Activated gamma-delta T cell treated with Interleukin-2 at 50 U/mL for 16 hours (primary cell): ENCODE data around the gene CTNND2.
"Not testable (repeated sequence)": the region's sequence is repeated elsewhere in the genome, so short reads cannot be mapped to it uniquely, and the experiment has no call there.

ENCODE experiments used
- DNase-seq: peaks from one replicate; pipeline ENCODE4 v3.0.0-alpha.2; 2020

CTNND2 gene

DNA sequence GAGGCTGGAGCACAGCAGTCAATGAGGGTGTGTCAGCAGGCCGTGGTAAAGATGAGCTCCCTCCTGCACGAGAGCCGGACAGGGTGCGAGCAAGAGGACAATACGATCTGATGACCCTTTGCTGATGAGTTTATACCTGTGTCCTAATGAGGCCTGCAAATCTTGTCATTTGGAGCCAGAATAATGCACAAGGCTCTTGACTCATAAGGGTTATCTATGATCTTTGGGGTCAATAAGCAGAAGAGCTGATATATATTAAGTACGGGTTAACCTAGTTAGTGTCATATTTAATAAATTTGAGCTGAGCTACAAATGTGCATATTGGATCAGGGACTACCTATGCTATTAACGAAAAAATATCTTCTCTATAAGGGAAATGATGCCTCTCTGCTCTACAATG lies 46.9 kb downstream of the CTNND2 start:
- DNase-seq: no peak

DNA sequence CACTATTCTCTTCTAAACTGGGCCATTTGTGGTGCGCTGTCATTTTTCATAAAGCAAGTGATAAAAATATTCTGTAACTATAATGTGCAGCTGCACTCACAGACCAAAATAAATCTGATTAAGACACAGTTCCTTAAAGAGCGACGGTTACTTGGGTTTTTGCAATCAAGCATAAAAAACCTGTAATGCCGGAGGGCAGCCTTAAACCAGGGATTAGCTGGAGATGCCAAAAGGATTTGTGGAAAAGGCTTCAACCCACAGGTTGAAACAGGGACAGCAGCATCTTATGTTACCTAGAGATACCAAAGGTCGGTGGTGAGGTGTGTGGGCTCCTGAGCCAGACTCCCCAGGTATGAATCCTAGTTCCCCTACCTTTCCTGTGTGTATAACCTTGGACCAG lies 49.3 kb downstream of the CTNND2 start:
- DNase-seq: no peak

DNA sequence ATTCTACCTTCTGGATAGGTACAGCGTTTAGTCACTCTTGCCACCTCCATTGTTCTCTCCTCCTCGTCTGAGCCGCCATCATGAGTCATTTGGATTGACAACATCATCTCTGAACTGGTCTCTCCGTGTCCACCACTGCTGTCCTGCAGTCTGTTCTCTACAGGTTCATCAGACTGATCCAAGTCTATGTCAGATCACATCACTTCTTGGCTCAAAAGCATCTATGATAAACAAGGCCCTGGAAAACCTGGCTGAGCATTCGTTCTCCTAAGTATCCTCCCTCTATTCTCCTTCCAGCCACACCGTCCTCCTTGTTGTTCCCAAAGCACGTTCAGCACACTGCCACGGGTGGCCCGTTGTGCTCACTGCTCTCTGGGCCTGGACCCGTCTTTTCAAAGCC lies 50.5 kb downstream of the CTNND2 start:
- DNase-seq: no peak

DNA sequence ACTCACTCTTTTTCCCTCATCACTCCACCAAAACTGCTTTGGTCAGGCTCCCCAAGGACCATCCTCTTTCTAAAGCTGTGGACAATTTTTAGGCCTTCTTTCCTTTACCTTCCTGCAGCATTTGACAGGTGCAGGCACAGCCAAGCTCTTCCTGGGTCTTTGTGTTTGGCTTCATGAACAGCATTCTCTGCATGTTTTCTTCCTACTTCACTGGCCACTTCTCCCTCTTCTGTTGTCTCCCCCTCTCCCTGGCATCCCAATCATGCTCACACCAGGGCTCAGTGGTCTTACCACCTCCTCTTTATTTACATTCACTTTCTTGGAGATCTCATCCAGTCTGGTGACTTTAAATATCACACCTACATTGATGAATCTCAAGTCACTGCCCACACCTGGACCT lies 51.1 kb downstream of the CTNND2 start:
- DNase-seq: no peak

DNA sequence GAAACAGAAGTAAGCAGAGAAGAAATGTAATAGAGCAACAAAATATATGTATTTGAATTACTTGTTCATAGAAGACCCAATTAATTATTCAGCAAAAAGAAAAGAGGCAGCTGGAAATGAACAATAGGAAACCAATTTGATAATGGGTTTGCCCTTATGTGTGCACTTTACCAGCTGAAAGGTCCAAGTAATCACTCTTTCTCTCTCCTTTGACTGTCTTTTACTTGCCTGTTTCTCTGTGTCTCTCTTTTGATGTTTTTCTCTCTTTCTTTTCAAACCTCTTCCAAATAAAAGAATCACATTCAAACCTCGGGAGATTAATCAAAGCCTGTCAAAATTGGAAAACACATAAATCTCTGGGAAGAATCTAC lies 51.5 kb downstream of the CTNND2 start:
- no peak for DNase-seq

DNA sequence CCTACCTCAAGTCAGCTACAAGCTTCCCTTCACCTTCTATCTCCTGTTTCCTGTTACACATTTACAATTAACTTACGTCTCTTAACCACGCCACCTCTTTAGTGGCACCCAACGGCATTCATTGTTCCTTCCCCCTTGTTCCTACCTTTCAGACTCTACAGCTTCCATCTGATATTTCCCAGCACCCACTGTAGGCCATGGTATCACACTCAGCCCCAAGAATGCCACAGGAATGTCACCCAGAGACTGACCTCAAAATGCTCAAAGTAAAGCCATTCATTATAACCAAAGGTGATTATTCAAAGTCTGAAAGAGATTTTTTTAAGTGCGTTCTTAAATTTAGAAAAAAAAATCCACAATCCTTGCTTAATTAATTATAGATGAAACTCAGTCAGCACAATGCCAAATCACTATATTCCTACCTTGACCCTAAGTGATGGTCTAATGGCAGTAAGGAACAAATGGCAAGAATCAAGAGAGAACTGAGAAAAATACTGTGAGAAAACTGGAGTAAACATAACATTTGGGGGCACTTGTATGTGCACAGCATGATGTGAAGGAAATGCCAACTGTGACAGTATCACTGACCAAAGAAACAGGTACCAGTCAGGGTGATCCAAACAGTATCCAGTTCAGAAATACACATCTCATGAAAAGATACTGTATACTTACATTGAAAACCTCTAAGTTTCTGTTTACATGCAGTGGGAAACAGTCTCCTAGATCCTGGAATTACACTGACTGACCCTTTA lies 52.1 kb downstream of the CTNND2 start:
- DNase-seq: no peak

DNA sequence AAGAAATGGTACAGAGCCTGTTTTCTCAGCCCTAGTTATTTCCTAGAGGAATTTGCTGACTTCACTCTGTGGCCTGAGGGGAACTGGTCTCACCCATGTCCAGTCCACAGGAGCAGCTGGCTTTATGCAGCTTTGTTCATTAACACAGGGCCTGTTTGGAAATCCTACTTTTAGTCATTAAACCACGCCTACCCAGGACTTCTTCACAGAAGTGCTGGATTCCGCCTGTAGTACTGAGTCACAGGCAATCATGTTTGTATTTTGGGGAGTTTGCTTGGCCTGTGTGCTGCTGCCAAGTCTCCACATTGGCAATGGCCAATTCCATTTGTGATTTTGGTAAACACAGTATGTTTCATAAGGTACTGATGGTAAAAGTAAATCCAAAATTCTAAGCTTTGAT lies 52.8 kb downstream of the CTNND2 start:
- no peak for DNase-seq

DNA sequence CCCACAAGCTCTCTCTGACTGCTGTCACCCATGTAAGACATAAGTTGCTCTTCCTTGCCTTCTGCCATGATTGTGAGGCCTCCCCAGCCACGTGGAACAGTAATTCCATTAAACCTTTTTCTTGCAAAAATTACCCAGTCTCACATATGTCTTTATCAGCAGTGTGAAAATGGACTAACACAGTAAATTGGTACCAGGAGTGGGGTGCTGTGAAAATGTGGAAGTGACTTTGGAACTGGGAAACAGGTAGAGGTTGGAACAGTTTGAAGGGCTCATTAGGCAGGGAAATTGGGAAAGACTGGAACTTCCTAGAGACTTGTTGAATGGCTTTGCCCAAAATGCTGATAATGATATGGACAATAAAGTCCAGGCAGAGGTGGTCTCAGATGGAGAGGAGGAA lies 75.7 kb downstream of the CTNND2 start:
- not testable (repeated sequence) for DNase-seq

DNA sequence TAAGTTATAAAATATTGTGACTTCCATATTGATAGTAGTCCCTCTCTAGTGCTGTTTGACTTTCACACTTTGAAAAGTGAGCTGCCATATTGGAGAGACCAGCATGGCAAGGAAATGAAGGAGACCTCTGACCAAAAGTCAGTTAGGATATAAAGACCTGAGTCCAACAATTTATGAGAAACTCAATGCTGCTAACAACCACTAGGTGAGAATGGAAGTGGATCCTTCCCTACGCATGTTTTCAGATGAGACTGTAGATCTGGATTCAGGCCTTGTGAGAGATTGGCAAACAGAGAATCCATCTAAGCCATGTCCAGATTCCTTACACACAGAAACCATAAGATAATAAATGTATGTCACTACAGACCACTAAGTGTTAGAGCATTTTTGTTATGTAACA lies 81.6 kb downstream of the CTNND2 start:
- DNase-seq: no peak

DNA sequence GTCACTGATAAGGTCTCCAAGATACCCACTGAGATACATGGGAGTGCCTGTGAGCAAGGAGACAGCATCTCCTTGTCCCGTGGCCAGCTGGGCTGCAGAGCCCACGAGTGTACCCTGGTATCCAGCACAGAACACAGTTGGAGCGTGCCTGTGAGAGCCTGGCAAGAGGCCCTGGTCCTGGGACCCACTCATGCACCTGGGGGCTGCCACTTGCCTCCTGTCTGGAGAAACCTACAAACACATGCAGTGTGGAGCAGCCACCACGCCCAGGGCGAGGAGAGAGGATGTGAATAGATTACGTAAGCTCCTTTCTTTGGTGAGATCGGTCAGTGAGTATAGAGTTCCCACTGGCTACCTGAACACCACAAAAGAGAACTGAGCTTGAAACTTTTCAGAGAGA lies 88.3 kb downstream of the CTNND2 start:
- DNase-seq: no peak

DNA sequence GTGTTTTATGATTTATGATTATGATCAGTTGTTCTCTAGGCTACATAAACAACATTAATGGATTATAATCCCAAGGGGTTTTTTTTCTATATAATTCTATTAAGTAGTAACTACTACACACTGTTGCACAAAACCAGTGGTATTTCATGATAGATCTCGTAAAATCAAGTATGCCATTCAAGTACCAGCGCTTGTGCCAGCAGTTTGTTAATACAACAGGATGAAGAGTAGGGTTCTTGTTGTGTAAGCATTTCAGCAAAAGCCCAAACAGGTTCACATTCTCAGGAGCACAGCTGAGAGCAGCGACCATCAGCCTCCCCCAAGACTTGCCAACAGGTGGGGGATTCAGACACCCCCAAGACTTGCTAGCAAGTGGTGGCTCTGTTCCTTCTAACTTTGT lies 88.8 kb downstream of the CTNND2 start:
- no peak for DNase-seq

DNA sequence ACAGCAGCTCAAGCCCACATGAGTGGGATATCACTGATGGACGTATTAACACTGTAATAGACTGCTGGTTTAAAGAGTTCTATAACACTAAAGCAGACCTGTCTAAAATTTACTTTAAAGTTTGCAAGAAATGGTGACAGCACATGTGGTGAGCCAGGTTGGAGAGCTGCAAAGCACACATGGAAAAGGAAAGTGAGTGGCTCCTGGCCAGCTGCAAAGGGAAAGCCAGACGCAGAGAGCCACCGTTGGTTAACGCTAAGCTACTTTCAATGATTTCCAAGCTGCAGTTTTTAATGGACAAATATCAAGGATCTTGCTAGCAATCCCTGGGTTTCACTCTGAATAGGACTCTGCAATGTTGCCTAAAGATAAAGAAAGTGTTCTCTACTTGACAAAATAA lies 89.9 kb downstream of the CTNND2 start:
- no peak for DNase-seq

DNA sequence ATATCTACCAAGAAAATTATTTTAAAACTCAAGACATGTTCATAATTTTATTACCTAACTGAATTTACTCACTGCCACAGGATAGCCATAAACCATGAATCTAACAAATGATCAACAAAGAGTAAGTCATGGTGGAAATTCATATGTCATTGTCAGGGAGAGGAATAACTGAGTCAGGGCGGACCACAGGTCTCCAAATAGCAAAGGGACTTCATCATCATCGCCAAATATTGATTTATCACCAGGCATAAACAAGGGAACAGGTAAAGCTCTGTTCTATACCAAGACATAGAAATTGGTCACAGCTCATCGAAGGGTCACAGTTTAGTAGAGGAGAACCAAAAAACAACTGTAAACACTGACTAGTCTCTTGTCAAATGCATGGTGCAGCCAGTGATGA lies 94.8 kb downstream of the CTNND2 start:
- DNase-seq: no peak

DNA sequence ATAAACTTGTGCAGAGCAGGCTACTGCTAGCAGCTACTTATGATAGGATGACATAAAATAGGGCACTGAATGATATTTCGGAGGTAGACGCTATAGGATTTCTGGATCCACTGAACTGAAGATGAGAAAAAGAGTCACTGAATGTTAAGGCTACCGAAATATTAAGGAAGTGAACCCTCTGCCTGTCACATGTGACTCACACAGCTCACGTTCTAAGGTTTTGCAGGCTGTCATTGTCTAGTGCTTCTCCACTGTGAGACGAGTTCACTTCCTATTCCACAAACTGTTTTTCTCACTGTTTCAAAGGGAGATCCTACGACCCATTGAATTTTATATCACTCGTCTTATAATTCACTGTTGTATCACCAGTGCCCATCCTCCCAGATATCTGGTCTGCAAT lies 100.8 kb downstream of the CTNND2 start:
- DNase-seq: no peak

DNA sequence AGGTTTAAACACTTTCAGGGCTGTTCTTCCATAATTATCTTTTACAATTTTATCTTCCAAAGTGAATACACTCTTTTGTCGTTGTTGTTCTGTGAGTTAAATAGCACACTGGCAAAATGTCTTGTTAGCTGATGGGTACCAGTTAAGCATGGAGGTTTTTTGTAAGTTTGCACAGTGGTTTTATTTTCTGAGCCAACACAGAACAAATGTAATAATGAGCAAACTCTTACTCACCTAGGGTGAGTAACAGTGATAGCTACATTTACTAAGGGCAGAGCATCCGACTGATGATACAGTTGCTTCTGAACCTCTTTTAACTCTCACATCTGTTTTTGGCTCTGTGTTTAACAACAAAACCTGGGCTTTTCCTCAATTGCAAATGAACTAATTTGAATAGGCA lies 103.2 kb downstream of the CTNND2 start:
- DNase-seq: no peak

DNA sequence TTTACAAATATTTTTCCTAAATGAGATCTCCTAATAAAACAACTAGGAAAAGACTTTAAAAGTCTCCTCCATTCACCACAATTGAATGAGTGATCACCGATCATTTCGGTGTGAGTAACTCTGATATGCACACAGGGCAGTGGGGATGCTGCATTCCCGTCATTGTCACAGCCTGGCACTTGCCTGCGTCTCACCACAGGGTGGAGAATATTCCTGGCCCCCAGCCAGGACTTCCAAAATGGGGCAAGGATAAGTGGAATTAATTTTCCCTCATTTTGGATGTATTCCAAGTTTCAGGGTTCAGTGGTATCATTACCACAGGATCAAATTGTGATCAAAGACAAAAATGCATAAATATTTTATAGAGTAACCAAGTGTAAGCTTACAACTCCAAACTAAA lies 107.1 kb downstream of the CTNND2 start:
- no peak for DNase-seq

DNA sequence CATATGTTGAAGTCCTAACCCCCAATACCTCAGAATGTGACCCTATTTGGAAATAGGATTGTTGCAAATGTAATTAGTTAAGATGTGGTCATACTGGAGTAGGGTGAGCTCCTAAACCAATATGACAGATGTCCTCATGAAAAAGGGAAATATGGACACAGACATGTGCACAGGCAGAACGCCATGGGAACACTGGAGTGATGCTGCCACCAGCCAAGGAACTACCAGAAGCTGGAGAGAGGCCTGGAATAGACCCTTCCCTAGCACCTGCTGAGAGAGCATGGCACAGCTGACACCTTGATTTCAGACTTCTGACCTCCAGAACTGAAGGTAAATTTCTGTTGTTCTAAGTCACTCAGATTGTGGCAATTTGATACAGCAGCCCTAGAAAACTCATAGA lies 110.8 kb downstream of the CTNND2 start:
- no peak for DNase-seq

DNA sequence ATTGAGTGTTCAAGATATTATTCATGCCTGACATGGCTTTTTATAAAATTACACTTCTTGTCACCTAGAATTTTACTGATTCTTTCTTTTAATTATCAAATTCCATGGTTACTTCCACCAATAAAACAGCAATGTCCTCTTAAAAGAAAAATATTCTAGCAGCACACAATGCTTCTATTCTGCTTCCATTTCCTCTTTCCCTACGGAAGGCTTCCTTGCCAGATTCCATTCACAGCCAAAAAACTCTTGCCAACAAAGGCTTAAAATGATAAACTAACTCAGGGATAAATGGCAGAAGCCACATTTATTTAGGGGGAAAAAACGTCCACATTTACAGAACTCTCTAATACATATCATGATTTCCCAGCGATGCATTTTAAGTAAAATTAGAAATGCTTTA lies 111.6 kb downstream of the CTNND2 start:
- no peak for DNase-seq

DNA sequence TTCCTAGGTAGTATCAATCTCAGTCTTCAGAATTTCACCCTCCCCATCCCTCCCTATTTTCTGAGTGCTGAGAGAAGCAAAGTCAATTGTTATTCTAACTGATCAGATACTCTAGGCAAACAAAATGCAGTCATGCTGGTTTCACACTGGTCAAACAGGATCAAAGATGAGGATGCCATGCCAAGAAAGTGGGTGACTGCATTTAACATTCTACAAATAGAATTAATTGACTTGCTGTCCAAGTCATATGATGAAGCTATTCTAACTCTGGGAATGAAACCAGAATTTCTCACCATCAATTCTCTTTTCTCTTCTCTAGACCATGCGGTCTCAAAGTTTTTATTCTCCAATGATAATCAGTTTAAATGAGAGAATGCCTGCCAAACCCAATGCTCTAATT lies 112.5 kb downstream of the CTNND2 start:
- DNase-seq: no peak

DNA sequence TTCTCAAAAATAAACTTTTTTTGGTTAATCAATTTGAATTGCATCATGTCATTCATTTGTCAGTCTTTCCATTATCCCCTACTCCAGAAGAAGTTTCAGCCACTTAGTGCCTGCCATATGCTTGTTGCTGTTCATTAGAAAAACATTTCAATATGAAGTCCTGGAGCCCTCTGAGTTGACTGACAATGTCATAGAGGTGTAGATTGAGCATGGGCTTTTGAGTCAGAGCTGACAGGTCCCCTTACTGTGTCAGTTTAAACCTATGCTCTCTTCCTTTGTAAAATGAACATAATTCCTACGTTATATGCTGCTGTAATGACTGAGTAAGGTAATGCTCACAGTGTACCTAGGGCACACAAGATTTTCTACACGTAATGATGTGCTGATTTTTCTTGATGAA lies 114.0 kb downstream of the CTNND2 start:
- no peak for DNase-seq

DNA sequence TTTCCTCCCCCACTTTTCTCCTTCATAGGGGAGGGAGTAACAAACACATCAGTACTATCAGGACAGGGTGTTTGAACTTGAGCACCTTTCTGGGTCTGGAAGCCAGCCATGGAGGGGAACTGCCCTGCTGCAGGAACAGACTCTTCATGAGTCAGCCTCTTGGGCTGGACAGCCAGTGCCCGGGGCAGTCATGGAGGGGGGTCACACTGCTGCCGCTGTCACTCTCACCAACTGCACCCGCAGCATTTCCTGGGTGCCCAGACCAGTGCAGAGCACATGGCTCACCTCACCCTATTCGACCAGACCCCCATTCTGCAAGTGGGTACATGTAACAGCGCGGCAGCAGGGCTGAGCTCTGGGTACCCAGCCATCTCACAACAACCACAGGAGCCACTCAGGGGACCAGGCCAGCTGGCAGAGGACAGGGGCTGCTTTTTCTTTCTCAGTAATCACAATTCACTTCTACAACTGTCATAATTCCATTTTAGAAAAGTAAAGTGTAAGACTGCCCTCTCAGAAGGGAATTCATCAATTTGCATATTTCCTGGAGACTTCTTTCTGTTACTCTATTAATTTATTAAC lies 118.4 kb downstream of the CTNND2 start:
- no peak for DNase-seq

DNA sequence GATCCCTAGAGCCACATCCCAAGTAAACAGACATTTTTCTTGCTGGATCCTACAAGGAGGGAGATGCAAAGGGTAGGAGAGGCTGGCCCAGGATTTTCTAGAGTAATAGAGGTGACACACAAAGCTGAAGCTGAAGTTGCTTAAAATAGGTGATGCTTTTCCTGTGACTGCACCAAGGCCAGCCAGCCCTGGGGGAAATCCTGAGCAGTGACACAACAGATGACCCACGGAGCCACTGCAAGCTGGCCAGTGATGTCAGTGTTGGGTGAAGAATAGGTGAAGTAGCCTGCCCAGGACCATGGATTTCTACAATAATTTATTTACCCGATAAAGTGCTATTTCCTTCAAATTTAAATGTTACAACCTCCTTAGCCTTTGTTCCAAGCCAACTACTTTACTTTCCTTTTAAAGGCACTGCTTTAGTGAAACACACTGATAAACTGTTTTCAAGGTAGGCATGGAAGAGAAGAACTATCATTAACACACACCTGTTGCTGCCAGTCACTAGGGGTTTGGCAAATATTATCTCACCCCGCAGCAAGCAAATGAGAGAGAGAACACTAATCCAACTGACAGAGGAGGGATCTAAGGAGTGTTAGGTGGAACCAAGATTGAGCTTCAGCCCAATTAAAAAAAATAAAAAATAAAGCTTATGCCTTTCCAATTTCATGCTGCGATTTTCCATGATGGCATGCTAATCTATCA lies 123.5 kb downstream of the CTNND2 start:
- no peak for DNase-seq

DNA sequence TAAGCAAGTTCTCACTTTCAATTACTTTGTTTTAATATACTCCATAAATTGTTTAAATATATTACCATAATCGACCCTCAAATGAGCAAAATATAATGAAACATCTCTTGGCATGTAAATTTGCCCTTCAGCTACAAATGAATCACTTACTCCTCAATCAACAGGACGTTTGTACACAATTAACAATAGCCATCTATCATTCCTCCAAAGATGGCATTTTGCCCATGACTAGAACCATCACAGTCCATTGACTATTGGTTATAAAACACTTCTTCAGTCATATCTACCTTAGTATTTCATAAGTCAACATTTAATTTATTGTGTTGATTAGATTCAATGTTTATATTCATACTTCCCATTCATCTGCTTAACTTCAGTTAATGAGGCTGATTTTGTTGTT lies 127.2 kb downstream of the CTNND2 start:
- DNase-seq: no peak

DNA sequence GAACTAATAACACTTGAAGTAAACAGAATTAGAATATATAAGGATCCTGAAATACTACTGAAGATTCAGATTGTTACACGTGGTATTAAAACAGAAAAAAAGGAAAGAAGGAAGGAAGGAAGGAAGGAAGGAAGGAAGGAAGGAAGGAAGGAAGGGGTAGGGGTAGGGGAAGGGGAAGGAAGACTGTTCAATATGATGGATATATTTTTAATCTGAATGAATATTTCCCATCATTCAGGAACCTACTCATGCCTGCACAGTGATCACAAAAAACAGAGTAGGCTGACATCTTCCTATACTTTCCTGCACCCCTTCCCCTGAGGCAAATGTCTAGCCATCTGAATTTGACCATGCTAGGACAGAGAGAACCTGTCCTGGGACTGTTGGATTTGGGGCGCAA lies 133.9 kb downstream of the CTNND2 start:
- no peak for DNase-seq
